ENCODE results near the gene ADCY4. TPM values are rescaled to one million over a fixed set of nuclear protein-coding genes. Genes with fewer than 3 reads are reported as not detected.
A peak's percentile ranks its signal among the peaks of the same experiment; 100 is the strongest.

Gene ADCY4
- total and polyA plus RNA-seq, 2 of the 13 experiments (the other 11 are each of a cell fraction or from before 2014, with no cell fraction given) = 0.03 TPM; not detected in 1

GRCh38 chr14:24307575-24308341 lies 27.1 kb downstream of the ADCY4 start, which contains the start of gene CIDEB (continued):
- TF ChIP-seq ZNF646 (CRISPR knock-in tag; IDR thresholded peaks at IDR 0.05) (no peak), SKI (IDR thresholded peaks at IDR 0.05; ENCODE audit: partially characterized antibody) (peak; percentile 59), SETDB1 (CRISPR knock-in tag; IDR thresholded peaks at IDR 0.05; ENCODE audit: borderline replicate concordance) (no peak), DBP (CRISPR knock-in tag; IDR thresholded peaks at IDR 0.05; ENCODE audit: not compliant biosample characterization) (no peak), ZNF280B (CRISPR knock-in tag; IDR thresholded peaks at IDR 0.05; ENCODE audit: borderline replicate concordance) (no peak; the same call in 1 of the 2 replicates), ATF7-NPFF (CRISPR knock-in tag; IDR thresholded peaks at IDR 0.05; ENCODE audit: low read depth) (peak; percentile 79; the same call in 1 of the 2 replicates), BRCA1 (CRISPR knock-in tag; IDR thresholded peaks at IDR 0.05) (no peak), IRF1 (CRISPR knock-in tag; IDR thresholded peaks at IDR 0.05; ENCODE audit: low read depth) (peak; percentile 77; the same call in 1 of the 2 replicates), ZNF136 (CRISPR knock-in tag; IDR thresholded peaks at IDR 0.05; ENCODE audit: low read depth) (peak; percentile 97), MXI1 (IDR thresholded peaks at IDR 0.05; ENCODE audit: borderline replicate concordance, low read depth, low read length) (peak; percentile 75; the same call in 1 of the 3 replicates), ZNF879 (CRISPR knock-in tag; IDR thresholded peaks at IDR 0.05) (no peak), ZNF619 (CRISPR knock-in tag; IDR thresholded peaks at IDR 0.05) (peak; percentile 89), CREBL2 (CRISPR knock-in tag; IDR thresholded peaks at IDR 0.05; ENCODE audit: borderline replicate concordance) (no peak), ZNF143 (CRISPR knock-in tag; IDR thresholded peaks at IDR 0.05) (no peak; the same call in 1 of the 2 replicates), ZNF251 (CRISPR knock-in tag; IDR thresholded peaks at IDR 0.05) (0 out of 2 replicates have a peak, but pooled peaks have one; percentile 89)

Data from HepG2 (cell line).